Activated CD4-positive, alpha-beta T cell treated with anti-CD3 and anti-CD28 coated beads for 36 hours (primary cell): Measurements from ENCODE around the gene ZNF77. TPM values are rescaled to one million over a fixed set of nuclear protein-coding genes. Genes with fewer than 3 reads are reported as not detected.
"Not testable (repeated sequence)": the region's sequence is repeated elsewhere in the genome, so short reads cannot be mapped to it uniquely, and the experiment has no call there.

Experiments
- ATAC-seq: fragments of 200-7000 bp; cut with Tn5 transposase; one replicate; pipeline ENCODE4 v1.10.0; 2021; ENCODE audit warnings: mild to moderate bottlenecking, moderate library complexity
- CTCF ChIA-PET: fragments of 350-600 bp; sonication (Branson Sonifier 250); formaldehyde crosslinking; loops from one replicate; lab custom pipeline; 2021; ENCODE audit warnings: antibody characterized with exemption; lab: Charles Lee
- POLR2A ChIA-PET: fragments of 350-600 bp; sonication (Branson Sonifier 250); formaldehyde crosslinking; loops from one replicate; lab custom pipeline; 2021; ENCODE audit warnings: antibody characterized with exemption, inconsistent platforms; lab: Charles Lee
- DNase-seq: peaks from one replicate; pipeline ENCODE4 v3.0.0-alpha.2; 2020
- H3K27ac Mint-ChIP-seq: one replicate; pipeline ENCODE4 v1.8.0; 2021; ENCODE audit warnings: mixed read lengths
- H3K27me3 Mint-ChIP-seq: one replicate; pipeline ENCODE4 v1.8.0; 2021; ENCODE audit warnings: mixed read lengths
- H3K36me3 Mint-ChIP-seq: one replicate; pipeline ENCODE4 v1.8.0; 2021; ENCODE audit warnings: low read depth, mixed read lengths
- H3K4me1 Mint-ChIP-seq: one replicate; pipeline ENCODE4 v1.8.0; 2021; ENCODE audit warnings: mixed read lengths
- H3K4me3 Mint-ChIP-seq: one replicate; pipeline ENCODE4 v1.8.0; 2021; ENCODE audit warnings: mild to moderate bottlenecking, moderate library complexity, mixed read lengths
- H3K9me3 Mint-ChIP-seq: one replicate; pipeline ENCODE4 v1.8.0; 2021; ENCODE audit warnings: low read depth, mixed read lengths
- intact Hi-C, 2 experiments: fragments of 100-400 bp; cut with DNase I in 1 of 2; cut with micrococcal nuclease in 1 of 2; formaldehyde crosslinking; loops; one replicate each; pipeline versions ENCODE4 v1.14.2 to v1.15.1; 2022 to 2024; cut with DNase I, micrococcal nuclease
- total RNA-seq, 2 experiments: library from RNA; stranded (reverse); gene quantifications; one replicate each; pipeline ENCODE4 v1.2.3, GENCODE V29; 2021

ZNF77 gene
- 1 to 10 TPM; 4.3 to 4.8 TPM for total RNA-seq

DNA sequence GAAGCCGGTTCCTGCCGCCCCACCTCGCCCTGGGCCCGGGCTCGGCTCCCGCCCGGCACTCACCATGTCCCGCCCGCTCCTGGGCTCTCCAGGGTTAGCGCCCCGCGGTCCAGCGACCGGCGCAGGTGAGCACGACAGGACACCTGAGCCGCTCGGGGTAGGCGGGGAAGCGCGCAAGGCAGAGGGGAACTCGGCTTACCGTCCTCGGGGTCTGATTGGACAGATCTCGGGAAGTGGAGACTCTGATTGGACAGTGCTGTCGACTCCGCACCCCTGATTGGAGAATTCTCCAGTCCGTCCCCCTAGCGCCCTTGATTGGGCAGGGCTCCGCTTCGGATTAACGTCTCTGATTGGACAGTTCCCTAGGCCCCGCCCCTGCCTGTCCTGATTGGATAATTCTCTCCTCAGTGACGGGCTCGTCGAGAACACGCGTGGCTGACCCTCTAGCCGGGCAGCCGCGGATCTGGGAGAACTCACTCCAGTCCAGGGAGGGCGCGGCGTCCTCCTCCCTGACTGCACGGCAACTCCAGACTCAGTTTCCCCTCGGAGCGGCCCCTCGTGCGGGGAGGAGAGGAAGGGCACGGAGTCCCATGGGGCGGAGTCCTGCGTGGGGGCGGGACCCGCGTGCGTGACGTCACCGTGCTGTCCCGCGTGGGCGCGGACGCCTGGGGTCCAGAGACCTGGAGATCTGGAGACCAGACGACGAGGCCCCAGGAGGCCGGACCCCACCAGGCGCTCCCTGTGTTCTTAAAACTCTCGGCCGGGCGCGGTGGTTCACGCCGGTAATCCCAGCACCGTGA lies at the start of gene ZNF77:
Gene ZNF77 (minus strand): TSS at position 197 of the 800 bp plus-strand sequence. CDS start 131 bp downstream, at position 66.
- peaks cover 34% of the 10 kb centered on the region for H3K4me1 Mint-ChIP-seq
- peaks cover 5% of the 10 kb centered on the region for H3K36me3 Mint-ChIP-seq
- CTCF ChIA-PET = no interaction called here
- peak within 1 kb of the TSS; percentile 97 for H3K27ac Mint-ChIP-seq
- DNase-seq = peak; percentile 99
- POLR2A ChIA-PET = interaction anchor here (0.6 kb wide), 1 partner anchor 340 kb away, joined by 3 read pairs; no protein-coding TSS in a partner anchor
- no peaks in the 10 kb centered on the region for H3K27me3 Mint-ChIP-seq
- no peaks in the 10 kb centered on the region for H3K9me3 Mint-ChIP-seq
- peak; percentile 100 for ATAC-seq
- H3K4me3 Mint-ChIP-seq = peak within 1 kb of the TSS; percentile 83
- intact Hi-C loops = loop anchor here (1.0 to 5.0 kb wide), 8 partner anchors 32 to 240 kb away; partner anchors contain the start of genes ZNF57 (in 2 of the 2), NCLN (in 1 of the 2), THOP1 (in 1 of the 2) and TLE6 (in 1 of the 2)

DNA sequence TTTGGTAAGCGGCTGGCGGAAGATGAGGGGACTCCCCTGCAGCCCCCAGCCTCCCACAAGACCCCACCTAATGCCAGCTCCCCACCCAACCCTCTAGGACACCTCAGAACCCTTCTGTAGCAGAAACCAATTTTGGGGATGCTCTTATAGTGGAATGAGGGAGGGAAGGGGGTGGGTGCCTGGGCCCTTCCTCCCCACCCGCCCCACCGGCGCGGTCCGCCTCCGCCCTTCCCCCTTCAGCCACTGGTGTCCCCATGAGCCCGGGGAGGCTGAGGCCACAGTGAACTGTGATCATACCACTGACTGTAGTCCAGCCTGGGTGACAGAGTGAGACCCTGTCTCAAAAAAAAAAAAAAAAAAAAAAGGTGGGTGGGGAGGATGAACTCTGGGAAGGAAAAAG lies 48.8 kb upstream of the ZNF77 start:
- peaks cover 2% of the 10 kb centered on the region for H3K36me3 Mint-ChIP-seq
- no peak overlapping the region for H3K4me3 Mint-ChIP-seq
- CTCF ChIA-PET = no interaction called here

DNA sequence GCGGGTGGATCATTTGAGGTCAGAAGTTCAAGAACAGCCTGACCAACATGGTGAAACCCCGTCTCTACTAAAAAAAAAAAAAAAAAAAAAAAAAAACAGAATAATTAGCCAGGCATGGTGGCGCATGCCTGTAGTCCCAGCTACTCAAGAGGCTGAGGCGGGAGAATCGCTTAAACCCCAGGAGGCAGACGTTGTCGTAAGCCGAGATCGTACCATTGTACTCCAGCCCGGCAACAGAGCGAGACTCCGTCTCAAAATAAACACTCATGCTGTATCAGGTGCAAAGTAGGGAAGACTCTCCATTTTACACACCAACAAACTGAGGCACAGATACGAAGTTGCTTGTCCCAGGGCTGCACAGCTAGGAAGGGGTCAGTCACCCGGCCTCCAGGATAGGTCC lies 48.2 kb upstream of the ZNF77 start:
- no peaks in the 10 kb centered on the region for H3K27me3 Mint-ChIP-seq
- ChIA-PET POLR2A (no interaction called here), CTCF (no interaction called here)
- DNase-seq (no peak), ATAC-seq (no peak)
- H3K4me3 Mint-ChIP-seq = no peak overlapping the region
- intact Hi-C loops = no loop called here
- peaks cover 2% of the 10 kb centered on the region for H3K36me3 Mint-ChIP-seq
- no peaks in the 10 kb centered on the region for H3K4me1 Mint-ChIP-seq
- no peak overlapping the region for H3K27ac Mint-ChIP-seq
- H3K9me3 Mint-ChIP-seq = no peaks in the 10 kb centered on the region

More for the DNA sequence above, 48.8 kb upstream of the ZNF77 start:
- ATAC-seq (no peak), DNase-seq (no peak)
- no peaks in the 10 kb centered on the region for H3K27me3 Mint-ChIP-seq
- no peaks in the 10 kb centered on the region for H3K9me3 Mint-ChIP-seq
- intact Hi-C loops = no loop called here
- POLR2A ChIA-PET = no interaction called here
- no peak overlapping the region for H3K27ac Mint-ChIP-seq
- no peaks in the 10 kb centered on the region for H3K4me1 Mint-ChIP-seq

DNA sequence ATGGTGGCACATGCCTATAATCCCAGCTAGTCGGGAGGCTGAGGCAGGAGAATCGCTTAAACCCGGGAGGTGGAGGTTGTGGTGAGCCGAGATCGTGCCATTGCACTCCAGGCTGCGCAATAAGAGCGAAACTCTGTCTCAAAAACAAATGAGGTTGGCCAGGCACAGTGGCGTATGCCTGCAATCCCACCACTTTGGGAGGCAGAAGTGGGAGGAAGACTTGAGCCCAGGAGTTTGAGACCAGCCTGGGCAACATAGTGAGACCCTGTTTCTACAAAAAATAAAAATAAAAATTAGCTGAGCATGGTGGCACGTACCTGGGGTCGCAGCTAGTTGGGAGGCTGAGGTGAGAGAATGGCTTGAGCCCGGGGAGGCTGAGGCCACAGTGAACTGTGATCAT lies 47.6 kb upstream of the ZNF77 start:
- ATAC-seq, H3K36me3 Mint-ChIP-seq, POLR2A ChIA-PET, H3K27ac Mint-ChIP-seq, H3K9me3 Mint-ChIP-seq, H3K4me1 Mint-ChIP-seq, CTCF ChIA-PET, H3K27me3 Mint-ChIP-seq, H3K4me3 Mint-ChIP-seq, intact Hi-C loops, DNase-seq: not testable (repeated sequence)

DNA sequence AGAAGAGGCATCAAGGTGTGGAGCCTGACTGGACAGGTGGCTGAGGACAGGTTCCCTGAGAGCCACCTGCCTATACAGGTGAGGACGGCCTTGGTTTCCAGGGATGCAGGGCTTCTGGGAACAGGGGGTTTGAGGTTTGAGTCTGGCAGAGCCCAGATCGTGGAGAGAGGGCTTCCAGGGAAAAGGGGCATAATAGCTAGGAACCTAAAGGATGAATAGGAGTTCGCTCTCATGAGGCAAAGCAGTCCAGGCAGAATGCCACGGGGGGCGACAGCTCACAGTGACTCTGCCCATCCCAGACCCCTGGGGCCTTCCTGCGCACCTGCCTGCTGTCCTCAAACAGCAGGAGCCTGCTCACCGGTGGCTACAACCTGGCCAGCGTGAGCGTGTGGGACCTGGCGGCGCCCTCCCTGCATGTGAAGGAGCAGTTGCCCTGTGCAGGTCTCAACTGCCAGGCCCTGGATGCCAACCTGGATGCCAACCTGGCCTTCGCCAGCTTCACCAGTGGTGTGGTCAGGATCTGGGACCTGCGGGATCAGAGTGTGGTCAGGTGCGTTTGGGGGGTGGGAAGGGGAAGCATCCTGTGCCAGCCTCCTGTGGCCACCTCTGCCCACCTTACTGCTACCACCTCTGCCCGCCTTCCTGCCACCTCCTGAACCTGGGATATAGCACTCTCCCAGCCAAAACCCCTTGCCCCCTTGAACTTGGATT lies 44.6 kb upstream of the ZNF77 start:
- Mint-ChIP-seq H3K27me3 (peaks cover 2% of the 10 kb centered on the region), H3K36me3 (no peaks in the 10 kb centered on the region), H3K4me3 (no peak overlapping the region), H3K4me1 (no peaks in the 10 kb centered on the region), H3K9me3 (no peaks in the 10 kb centered on the region), H3K27ac (no peak overlapping the region)
- intact Hi-C loops = no loop called here
- CTCF ChIA-PET = no interaction called here
- POLR2A ChIA-PET = no interaction called here
- ATAC-seq (no peak), DNase-seq (no peak)

DNA sequence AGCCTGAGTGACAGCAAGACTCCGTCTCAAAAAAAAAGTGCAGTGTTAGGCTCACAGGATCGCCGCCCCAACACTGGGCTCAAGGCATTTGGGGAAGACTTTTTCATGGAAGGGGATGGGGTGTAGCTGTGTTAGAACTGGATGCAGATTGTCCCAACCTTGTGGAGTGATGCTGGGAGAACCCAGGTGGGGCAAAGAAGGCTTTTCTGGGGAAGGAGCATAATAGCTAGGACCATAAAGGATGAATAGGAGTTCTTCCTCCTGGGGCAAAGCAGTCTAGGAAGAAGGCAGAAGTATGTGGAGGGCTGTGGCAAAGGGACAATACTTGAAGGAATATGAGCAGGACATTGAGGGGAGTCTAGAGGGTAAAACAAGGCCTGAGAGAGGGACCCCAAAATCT lies 43.8 kb upstream of the ZNF77 start:
- Mint-ChIP-seq H3K36me3 (no peaks in the 10 kb centered on the region), H3K27me3 (peaks cover 6% of the 10 kb centered on the region), H3K9me3 (no peaks in the 10 kb centered on the region), H3K4me3 (no peak overlapping the region), H3K27ac (no peak overlapping the region), H3K4me1 (no peaks in the 10 kb centered on the region)
- CTCF ChIA-PET = no interaction called here
- POLR2A ChIA-PET = no interaction called here
- no peak for ATAC-seq
- intact Hi-C loops = no loop called here
- no peak for DNase-seq

DNA sequence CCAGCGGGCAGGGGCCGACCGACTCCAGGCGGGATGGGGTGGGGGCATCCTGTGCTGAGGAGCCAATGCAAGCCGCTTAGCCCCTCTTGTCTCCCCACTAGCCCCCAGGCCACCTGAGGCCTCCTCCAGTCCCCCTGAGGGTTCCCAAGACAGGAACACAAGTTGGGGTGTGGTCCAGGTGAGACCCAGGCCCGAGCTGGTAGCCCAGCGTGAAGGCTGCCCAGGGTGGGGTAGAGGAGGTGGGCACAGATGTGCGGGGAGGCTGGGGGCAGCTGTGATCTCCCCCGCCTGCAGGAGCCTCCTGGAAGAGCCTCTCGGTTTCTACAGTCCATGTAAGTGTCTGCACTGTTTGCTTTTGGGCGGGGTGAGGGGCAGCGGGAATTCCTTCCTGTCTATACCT lies 43.0 kb upstream of the ZNF77 start:
- POLR2A ChIA-PET = no interaction called here
- H3K4me1 Mint-ChIP-seq = no peaks in the 10 kb centered on the region
- DNase-seq = no peak
- no peak overlapping the region for H3K4me3 Mint-ChIP-seq
- H3K36me3 Mint-ChIP-seq = no peaks in the 10 kb centered on the region
- H3K9me3 Mint-ChIP-seq = no peaks in the 10 kb centered on the region
- peaks cover 11% of the 10 kb centered on the region for H3K27me3 Mint-ChIP-seq
- intact Hi-C loops = no loop called here
- no peak for ATAC-seq
- CTCF ChIA-PET = no interaction called here
- H3K27ac Mint-ChIP-seq = no peak overlapping the region

DNA sequence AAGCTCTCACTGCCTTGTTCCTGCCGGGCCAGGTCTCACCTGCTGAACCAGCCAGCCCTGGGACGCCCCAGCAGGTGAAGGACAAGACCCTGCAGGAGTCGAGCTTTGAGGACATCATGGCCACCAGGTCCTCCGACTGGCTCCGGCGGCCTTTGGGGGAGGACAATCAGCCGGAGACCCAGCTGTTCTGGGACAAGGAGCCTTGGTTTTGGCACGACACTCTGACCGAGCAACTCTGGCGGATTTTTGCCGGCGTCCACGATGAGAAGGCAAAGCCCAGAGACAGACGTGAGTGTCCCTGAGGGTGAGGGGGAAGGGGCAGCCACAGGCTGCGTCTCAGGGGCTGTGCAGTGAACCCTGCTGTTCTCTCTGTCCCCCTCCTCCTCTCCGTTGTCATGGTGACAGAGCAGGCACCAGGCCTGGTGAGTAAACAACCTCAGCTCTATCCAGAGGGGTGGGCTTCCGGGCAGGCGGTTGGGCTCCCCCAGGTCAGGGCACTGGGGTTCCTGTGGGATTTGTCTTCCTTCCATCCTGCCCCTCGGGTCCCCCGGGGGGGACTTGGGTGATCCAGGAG lies 42.3 kb upstream of the ZNF77 start:
- Mint-ChIP-seq H3K27me3 (peaks cover 11% of the 10 kb centered on the region), H3K36me3 (no peaks in the 10 kb centered on the region), H3K4me3 (no peak overlapping the region), H3K27ac (no peak overlapping the region), H3K9me3 (no peaks in the 10 kb centered on the region), H3K4me1 (no peaks in the 10 kb centered on the region)
- ChIA-PET CTCF (interaction anchor here (1.4 kb wide), 1 partner anchor 25 kb away, joined by 3 read pairs; no protein-coding TSS in a partner anchor), POLR2A (no interaction called here)
- DNase-seq (no peak), ATAC-seq (no peak)
- intact Hi-C loops = no loop called here

DNA sequence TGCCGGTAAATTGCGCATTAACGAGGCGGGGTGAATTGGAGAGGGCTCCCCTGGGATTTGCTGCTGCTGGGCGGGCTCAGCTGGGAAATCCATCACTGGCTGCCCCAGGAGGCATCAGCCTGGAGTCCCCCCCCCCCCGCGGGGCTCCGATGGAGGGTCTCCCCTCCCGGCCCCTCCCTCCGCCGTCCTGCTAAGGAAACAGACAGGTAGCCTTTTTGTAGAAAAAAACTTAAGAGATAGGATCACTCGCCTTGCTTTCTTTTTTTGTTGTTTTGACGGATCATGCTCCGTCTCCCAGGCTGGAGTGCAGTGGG lies 39.4 kb upstream of the ZNF77 start:
- Mint-ChIP-seq H3K27me3 (peaks cover 15% of the 10 kb centered on the region), H3K9me3 (no peaks in the 10 kb centered on the region), H3K4me1 (no peaks in the 10 kb centered on the region), H3K27ac (no peak overlapping the region), H3K4me3 (no peak overlapping the region), H3K36me3 (no peaks in the 10 kb centered on the region)
- ChIA-PET POLR2A (no interaction called here), CTCF (no interaction called here)
- no peak for DNase-seq
- ATAC-seq = no peak
- intact Hi-C loops = no loop called here

DNA sequence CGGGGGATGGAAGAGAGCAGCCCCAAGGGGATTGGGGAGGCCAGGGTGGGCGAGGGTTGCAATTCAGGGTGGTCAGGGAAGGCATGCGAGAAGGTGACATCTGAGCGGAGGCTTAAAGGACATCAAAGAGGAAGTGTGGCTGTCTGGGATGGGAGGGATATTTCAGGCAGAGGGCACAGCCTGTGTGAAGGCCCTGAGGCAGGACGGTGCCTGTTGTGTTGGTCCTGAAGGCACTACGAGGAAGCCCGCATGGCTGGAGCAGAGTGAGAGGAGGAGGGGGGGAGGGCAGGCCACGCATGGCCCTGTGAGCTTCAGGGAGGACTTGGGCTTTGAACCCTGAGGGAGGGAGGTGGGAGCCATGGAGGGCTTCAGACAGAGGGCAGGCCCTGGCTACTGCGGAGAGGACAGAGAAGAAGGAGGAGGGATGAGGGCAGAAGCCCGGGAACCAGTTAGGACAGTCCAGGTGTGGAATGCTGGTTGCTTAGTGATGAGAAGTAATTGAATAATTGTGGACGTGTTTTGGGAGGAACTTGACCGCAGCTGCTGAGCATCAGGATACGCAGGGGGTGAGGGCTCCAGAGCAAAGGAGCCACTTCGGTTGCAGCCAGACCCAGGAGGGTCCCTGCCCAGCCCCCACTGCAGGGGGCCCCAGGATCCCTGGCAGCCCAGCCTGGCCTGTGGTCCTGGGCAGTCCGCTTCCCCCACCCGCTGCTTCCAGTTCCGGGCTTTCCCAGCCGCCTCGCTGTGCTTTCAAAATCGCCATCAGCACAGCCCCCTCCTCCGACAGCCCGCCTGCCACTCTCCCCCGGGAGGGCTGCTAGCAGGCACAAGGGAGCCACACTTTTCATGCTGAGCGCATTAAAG lies 38.8 kb upstream of the ZNF77 start:
- Mint-ChIP-seq H3K4me3 (no peak overlapping the region), H3K36me3 (no peaks in the 10 kb centered on the region), H3K27me3 (peaks cover 15% of the 10 kb centered on the region), H3K9me3 (no peaks in the 10 kb centered on the region), H3K27ac (no peak overlapping the region), H3K4me1 (no peaks in the 10 kb centered on the region)
- intact Hi-C loops = no loop called here
- CTCF ChIA-PET = no interaction called here
- POLR2A ChIA-PET = no interaction called here
- ATAC-seq (no peak), DNase-seq (no peak)

DNA sequence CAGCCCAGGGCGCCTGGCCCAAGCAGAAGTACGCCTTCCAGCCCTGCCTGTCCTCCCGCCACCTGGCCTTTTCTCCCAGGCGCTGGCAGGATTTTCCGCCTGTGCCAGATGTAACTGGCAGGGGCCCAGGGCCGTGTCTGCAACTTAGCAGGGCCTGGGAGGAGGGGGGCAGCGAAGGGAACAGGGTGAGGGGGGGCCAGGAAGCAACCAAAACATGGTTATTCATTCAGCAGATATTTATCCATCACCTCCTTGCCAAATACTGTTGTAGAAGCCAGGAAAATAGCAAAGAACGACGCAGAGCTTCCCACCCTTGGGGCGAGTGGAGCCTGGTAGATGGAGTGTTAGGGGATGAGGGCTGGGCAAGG lies 38.2 kb upstream of the ZNF77 start:
- peaks cover 15% of the 10 kb centered on the region for H3K27me3 Mint-ChIP-seq
- POLR2A ChIA-PET = no interaction called here
- no peak for ATAC-seq
- DNase-seq = no peak
- H3K36me3 Mint-ChIP-seq = no peaks in the 10 kb centered on the region
- H3K27ac Mint-ChIP-seq = no peak overlapping the region
- H3K4me1 Mint-ChIP-seq = no peaks in the 10 kb centered on the region
- no peaks in the 10 kb centered on the region for H3K9me3 Mint-ChIP-seq
- CTCF ChIA-PET = interaction anchor here (0.6 kb wide), 1 partner anchor 334 kb away, joined by 3 read pairs; no protein-coding TSS in a partner anchor
- intact Hi-C loops = no loop called here
- H3K4me3 Mint-ChIP-seq = no peak overlapping the region
